GM23338 (cell line): ENCODE measurements around the gene IGFBP5. TPM values are rescaled to one million over a fixed set of nuclear protein-coding genes. Genes with fewer than 3 reads are reported as not detected.

Experiments used
- ATAC-seq: fragments of 200-7000 bp; cut with Tn5 transposase; 3 replicates; pipeline ENCODE4 v1.9.1; 2020
- DNase-seq: peaks from one replicate; pipeline ENCODE4 v3.0.0-alpha.2; 2015; ENCODE audit warnings: low spot score
- H2AFZ ChIP-seq: fragments of 200-600 bp; sonication (generic); 2 replicates; pipeline ENCODE4 v1.8.0; 2016; ENCODE audit warnings: antibody characterized with exemption, mild to moderate bottlenecking, moderate library complexity
- H3F3A ChIP-seq: fragments of 200-600 bp; sonication (generic); replicated peaks from 2 replicates; pipeline ENCODE4 v1.8.0; 2017; ENCODE audit warnings: antibody characterized with exemption, mixed run types, low read depth
- H3K27ac ChIP-seq: fragments of 200-600 bp; sonication (generic); 2 replicates; pipeline ENCODE4 v1.6.1; 2016; ENCODE audit warnings: low read depth
- H3K27me3 ChIP-seq: fragments of 200-600 bp; sonication (generic); 2 replicates; pipeline ENCODE4 v1.8.0; 2016; ENCODE audit warnings: mild to moderate bottlenecking, mixed run types, moderate library complexity; ENCODE audit not compliant: insufficient read depth
- H3K36me3 ChIP-seq: fragments of 200-600 bp; sonication (generic); 2 replicates; pipeline ENCODE4 v1.8.0; 2016; ENCODE audit warnings: mild to moderate bottlenecking; ENCODE audit not compliant: insufficient read depth
- H3K4me1 ChIP-seq: fragments of 200-600 bp; sonication (generic); 2 replicates; pipeline ENCODE4 v1.8.0; 2016; ENCODE audit warnings: mild to moderate bottlenecking, moderate library complexity; ENCODE audit not compliant: insufficient read depth
- H3K4me2 ChIP-seq: fragments of 200-600 bp; sonication (generic); 2 replicates; pipeline ENCODE4 v1.7.1; 2017; ENCODE audit warnings: mixed run types
- H3K4me3 ChIP-seq: fragments of 200-600 bp; sonication (generic); 2 replicates; pipeline ENCODE4 v1.6.1; 2016; ENCODE audit warnings: mixed run types
- H3K79me2 ChIP-seq: fragments of 200-600 bp; sonication (generic); replicated peaks from 2 replicates; pipeline ENCODE4 v1.8.0; 2017; ENCODE audit warnings: mild to moderate bottlenecking; ENCODE audit not compliant: insufficient read depth
- H3K9me2 ChIP-seq: fragments of 200-600 bp; sonication (generic); 2 replicates; pipeline ENCODE4 v1.8.0; 2017; ENCODE audit not compliant: insufficient read depth
- H4K20me1 ChIP-seq: fragments of 200-600 bp; sonication (generic); replicated peaks from 2 replicates; pipeline ENCODE4 v1.8.0; 2017; ENCODE audit warnings: mild to moderate bottlenecking; ENCODE audit not compliant: insufficient read depth
- H3K27ac Mint-ChIP-seq: 2 replicates; pipeline ENCODE4 v1.8.0; 2020; ENCODE audit warnings: inconsistent platforms, mild to moderate bottlenecking, moderate library complexity, mixed read lengths
- H3K27me3 Mint-ChIP-seq: 3 replicates; pipeline ENCODE4 v1.8.0; 2022; ENCODE audit warnings: low read depth, mild to moderate bottlenecking, moderate library complexity, mixed read lengths, inconsistent platforms; ENCODE audit not compliant: insufficient read depth, poor library complexity
- H3K36me3 Mint-ChIP-seq: 3 replicates; pipeline ENCODE4 v1.8.0; 2021; ENCODE audit warnings: low read depth, mild to moderate bottlenecking, inconsistent platforms, moderate library complexity, mixed read lengths
- H3K4me1 Mint-ChIP-seq: 3 replicates; pipeline ENCODE4 v1.8.0; 2020; ENCODE audit warnings: mild to moderate bottlenecking, inconsistent platforms, mixed read lengths
- H3K4me3 Mint-ChIP-seq: 3 replicates; pipeline ENCODE4 v1.8.0; 2021; ENCODE audit warnings: moderate library complexity, mild to moderate bottlenecking, inconsistent platforms, mixed read lengths
- H3K9me3 Mint-ChIP-seq: 3 replicates; pipeline ENCODE4 v1.8.0; 2020; ENCODE audit warnings: moderate library complexity, mild to moderate bottlenecking, inconsistent platforms, mixed read lengths
- ZNF331 ChIP-seq: fragments of 250-450 bp; sonication (Bioruptor Pico); IDR thresholded peaks from 2 replicates; pipeline ENCODE4 v1.5.0; 2020; ENCODE audit warnings: low read depth, mild to moderate bottlenecking, moderate library complexity
- polyA plus RNA-seq: library from polyadenylated mRNA; unstranded; fragments of >200 nt; fragmentation: Nextera tagmentation; extraction: Ambion mirVana; gene quantifications from 2 replicates; pipeline ENCODE4 v1.2.1, GENCODE V29; 2016
- total RNA-seq: library from RNA; depleted of rRNA; stranded (reverse); fragments of >200 nt; shearing (Covaris generic); gene quantifications from 2 replicates; pipeline ENCODE4 v1.2.3, GENCODE V29; 2014
- TF ChIP-seq, protein P1 (sequence below): fragments of 250-450 bp; sonication (Bioruptor Pico); IDR thresholded peaks from 2 replicates; pipeline ENCODE4 v1.5.0; 2020; ENCODE audit warnings: mild to moderate bottlenecking, moderate library complexity
- TF ChIP-seq, protein P2 (sequence below), 2 experiments: fragments of 200-600 bp in 1 of 2; sonication (generic) in 1 of 2; conservative IDR thresholded peaks; 2 replicates each; pipeline versions ENCODE4 v1.5.1 to v1.6.1; 2016 to 2017; ENCODE audit warnings: antibody characterized with exemption in 2 of 2, low read depth in 2 of 2, mild to moderate bottlenecking in 2 of 2, moderate library complexity in 1 of 2

IGFBP5 gene
- total and polyA plus RNA-seq, 2 experiments from 2014 or later: 0.70 to 2.5 TPM

DNA sequence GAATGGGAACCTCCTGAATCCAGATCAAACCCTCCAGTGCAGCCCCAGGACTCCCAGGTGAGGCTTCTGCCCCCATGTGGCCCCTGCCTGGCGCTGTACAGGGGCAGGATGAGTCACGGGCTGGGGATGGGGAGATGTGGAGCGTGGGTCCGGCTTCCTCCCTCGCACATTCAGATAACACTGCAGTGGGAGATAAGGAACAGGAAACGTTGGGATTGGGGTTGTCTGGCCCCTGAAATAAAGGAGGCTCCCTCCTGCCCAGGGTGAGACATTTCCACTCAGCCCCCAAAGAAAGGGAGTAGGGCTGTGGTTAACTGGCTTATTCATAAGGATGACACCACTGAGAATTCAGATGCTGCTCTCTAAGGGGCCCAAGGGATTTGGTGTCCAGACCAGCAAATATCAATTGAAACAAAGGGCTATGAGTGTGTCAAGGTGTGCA, 30.7 kb downstream of the IGFBP5 start:
- peak; percentile 16 for ATAC-seq
- Mint-ChIP-seq H3K9me3 (no peaks in the 10 kb centered on the region), H3K4me1 (peaks cover 22% of the 10 kb centered on the region), H3K36me3 (peaks cover 47% of the 10 kb centered on the region), H3K27me3 (peaks cover 22% of the 10 kb centered on the region), H3K27ac (peak overlapping the region; percentile 31; the same call in 1 of the 2 replicates), H3K4me3 (no peak overlapping the region)
- peak overlapping the region; percentile 63; the same call in 1 of the 2 replicates for H3K27ac ChIP-seq
- no peak for TF ChIP-seq ZNF331 (CRISPR knock-in tag)
- TF ChIP-seq, protein P1, sequence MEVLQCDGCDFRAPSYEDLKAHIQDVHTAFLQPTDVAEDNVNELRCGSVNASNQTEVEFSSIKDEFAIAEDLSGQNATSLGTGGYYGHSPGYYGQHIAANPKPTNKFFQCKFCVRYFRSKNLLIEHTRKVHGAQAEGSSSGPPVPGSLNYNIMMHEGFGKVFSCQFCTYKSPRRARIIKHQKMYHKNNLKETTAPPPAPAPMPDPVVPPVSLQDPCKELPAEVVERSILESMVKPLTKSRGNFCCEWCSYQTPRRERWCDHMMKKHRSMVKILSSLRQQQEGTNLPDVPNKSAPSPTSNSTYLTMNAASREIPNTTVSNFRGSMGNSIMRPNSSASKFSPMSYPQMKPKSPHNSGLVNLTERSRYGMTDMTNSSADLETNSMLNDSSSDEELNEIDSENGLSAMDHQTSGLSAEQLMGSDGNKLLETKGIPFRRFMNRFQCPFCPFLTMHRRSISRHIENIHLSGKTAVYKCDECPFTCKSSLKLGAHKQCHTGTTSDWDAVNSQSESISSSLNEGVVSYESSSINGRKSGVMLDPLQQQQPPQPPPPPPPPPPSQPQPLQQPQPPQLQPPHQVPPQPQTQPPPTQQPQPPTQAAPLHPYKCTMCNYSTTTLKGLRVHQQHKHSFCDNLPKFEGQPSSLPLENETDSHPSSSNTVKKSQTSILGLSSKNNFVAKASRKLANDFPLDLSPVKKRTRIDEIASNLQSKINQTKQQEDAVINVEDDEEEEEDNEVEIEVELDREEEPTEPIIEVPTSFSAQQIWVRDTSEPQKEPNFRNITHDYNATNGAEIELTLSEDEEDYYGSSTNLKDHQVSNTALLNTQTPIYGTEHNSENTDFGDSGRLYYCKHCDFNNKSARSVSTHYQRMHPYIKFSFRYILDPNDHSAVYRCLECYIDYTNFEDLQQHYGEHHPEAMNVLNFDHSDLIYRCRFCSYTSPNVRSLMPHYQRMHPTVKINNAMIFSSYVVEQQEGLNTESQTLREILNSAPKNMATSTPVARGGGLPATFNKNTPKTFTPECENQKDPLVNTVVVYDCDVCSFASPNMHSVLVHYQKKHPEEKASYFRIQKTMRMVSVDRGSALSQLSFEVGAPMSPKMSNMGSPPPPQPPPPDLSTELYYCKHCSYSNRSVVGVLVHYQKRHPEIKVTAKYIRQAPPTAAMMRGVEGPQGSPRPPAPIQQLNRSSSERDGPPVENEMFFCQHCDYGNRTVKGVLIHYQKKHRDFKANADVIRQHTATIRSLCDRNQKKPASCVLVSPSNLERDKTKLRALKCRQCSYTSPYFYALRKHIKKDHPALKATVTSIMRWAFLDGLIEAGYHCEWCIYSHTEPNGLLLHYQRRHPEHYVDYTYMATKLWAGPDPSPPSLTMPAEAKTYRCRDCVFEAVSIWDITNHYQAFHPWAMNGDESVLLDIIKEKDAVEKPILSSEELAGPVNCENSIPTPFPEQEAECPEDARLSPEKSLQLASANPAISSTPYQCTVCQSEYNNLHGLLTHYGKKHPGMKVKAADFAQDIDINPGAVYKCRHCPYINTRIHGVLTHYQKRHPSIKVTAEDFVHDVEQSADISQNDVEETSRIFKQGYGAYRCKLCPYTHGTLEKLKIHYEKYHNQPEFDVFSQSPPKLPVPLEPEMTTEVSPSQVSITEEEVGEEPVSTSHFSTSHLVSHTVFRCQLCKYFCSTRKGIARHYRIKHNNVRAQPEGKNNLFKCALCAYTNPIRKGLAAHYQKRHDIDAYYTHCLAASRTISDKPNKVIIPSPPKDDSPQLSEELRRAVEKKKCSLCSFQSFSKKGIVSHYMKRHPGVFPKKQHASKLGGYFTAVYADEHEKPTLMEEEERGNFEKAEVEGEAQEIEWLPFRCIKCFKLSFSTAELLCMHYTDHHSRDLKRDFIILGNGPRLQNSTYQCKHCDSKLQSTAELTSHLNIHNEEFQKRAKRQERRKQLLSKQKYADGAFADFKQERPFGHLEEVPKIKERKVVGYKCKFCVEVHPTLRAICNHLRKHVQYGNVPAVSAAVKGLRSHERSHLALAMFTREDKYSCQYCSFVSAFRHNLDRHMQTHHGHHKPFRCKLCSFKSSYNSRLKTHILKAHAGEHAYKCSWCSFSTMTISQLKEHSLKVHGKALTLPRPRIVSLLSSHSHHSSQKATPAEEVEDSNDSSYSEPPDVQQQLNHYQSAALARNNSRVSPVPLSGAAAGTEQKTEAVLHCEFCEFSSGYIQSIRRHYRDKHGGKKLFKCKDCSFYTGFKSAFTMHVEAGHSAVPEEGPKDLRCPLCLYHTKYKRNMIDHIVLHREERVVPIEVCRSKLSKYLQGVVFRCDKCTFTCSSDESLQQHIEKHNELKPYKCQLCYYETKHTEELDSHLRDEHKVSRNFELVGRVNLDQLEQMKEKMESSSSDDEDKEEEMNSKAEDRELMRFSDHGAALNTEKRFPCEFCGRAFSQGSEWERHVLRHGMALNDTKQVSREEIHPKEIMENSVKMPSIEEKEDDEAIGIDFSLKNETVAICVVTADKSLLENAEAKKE (CRISPR knock-in tag): no peak
- TF ChIP-seq, protein P2, sequence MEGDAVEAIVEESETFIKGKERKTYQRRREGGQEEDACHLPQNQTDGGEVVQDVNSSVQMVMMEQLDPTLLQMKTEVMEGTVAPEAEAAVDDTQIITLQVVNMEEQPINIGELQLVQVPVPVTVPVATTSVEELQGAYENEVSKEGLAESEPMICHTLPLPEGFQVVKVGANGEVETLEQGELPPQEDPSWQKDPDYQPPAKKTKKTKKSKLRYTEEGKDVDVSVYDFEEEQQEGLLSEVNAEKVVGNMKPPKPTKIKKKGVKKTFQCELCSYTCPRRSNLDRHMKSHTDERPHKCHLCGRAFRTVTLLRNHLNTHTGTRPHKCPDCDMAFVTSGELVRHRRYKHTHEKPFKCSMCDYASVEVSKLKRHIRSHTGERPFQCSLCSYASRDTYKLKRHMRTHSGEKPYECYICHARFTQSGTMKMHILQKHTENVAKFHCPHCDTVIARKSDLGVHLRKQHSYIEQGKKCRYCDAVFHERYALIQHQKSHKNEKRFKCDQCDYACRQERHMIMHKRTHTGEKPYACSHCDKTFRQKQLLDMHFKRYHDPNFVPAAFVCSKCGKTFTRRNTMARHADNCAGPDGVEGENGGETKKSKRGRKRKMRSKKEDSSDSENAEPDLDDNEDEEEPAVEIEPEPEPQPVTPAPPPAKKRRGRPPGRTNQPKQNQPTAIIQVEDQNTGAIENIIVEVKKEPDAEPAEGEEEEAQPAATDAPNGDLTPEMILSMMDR (conservative IDR thresholded peaks at IDR 0.05; ENCODE audit: low read depth in 2 of 2): peak in 1 of 2 experiments; percentile 68; a peak in 2 of 4 replicates
- H3K9me2 ChIP-seq: no peaks in the 10 kb centered on the region
- H3K79me2 ChIP-seq: no peaks in the 10 kb centered on the region
- H3K4me1 ChIP-seq: peaks cover 19% of the 10 kb centered on the region
- H4K20me1 ChIP-seq: 0 out of 2 replicates have a peak, but pooled peaks cover 4% of the 10 kb centered on the region
- 0 out of 2 replicates have a peak, but pooled peaks cover 6% of the 10 kb centered on the region for H3F3A ChIP-seq
- H3K27me3 ChIP-seq: no peaks in the 10 kb centered on the region
- H3K4me3 ChIP-seq: no peak overlapping the region
- no peak overlapping the region for H2AFZ ChIP-seq
- 0 out of 2 replicates have a peak, but pooled peaks cover 6% of the 10 kb centered on the region for H3K36me3 ChIP-seq
- H3K4me2 ChIP-seq: 0 out of 2 replicates have a peak overlapping the region, but pooled peaks have one; percentile 70
- peak; percentile 19 for DNase-seq
